Measurements from ENCODE around the gene PROB1.
"Not testable (repeated sequence)": the region's sequence is repeated elsewhere in the genome, so short reads cannot be mapped to it uniquely, and the experiment has no call there.

PROB1 gene

GRCh38 chr5:139410993-139411828 lies 16.3 kb upstream of the PROB1 start:
- no peak for DNase-seq

DNA sequence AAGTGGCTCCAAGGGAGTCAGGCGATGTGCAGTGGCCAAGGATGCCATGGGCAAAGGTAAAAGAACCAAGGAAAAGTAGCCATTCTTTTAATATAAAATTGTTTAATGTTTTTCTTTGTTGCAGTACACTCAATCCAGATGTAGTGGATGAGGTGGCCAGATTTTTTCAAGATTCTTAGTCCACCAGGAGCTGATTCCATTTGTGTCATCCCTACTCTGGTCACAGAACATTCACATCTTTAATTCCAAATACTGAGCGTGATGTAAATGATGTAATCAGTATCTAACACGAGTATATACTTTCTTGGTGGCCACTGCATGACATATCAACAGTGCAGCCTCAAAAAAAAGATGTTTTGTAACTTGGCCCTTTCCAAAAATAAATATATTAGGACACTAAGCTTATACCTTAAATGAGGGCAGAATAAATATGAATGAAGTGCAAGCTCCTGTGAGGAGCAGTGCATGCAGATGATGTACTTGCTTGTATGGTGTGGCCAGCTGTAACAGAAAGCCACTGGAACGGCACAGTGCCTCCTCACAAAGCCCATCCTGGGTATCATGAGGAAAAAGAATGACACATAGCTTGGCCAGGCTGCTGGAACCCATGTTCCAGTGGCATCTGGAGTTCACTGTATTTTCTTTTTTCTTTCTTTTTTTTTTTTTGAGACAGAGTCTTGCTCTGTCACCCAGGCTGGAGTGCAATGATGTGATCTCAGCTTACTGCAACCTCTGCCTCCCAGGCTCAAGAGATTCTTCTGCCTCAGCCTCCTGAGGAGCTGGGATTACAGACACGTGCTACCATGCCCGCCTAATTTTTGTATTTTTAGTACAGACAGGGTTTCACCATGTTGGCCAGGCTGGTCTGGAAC lies 15.5 kb upstream of the PROB1 start:
- no peak for DNase-seq

DNA sequence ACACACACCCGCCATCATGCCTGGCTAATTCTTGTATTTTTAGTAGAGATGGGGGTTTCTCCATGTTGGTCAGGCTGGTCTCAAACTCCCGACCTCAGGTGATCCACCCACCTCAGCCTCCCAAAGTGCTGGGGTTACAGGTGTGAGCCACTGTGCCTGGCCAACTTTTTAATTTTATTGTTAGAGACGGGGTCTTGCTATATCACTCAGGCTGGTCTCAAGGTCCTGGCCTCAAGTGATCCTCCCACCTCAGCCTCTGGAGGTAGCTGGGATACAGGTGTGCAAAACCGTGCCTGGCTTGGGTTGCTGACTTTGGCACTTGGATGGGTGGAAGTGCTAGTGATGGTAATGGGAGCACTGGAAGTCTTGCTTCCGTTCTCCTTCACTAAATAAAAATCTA lies 14.2 kb upstream of the PROB1 start:
- not testable (repeated sequence) for DNase-seq

DNA sequence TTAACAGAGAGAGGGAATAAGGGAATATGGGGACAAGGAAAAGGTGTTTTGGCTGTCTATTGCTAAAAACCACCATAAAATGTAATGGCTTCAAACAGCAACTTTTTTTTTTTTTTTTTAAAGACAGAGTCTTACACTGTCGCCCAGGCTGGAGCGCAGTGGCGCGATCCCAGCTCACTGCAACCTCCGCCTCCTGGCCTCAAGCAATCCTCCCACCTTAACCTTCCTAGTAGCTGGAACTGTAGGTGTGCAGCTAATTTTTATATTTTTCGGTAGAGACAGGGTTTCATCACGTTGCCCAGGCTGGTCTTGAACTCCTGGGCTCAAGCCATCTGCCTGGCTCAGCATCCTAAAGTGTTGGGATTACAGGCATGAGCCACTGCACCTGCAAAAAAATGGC lies 13.3 kb upstream of the PROB1 start:
- DNase-seq: no peak

DNA sequence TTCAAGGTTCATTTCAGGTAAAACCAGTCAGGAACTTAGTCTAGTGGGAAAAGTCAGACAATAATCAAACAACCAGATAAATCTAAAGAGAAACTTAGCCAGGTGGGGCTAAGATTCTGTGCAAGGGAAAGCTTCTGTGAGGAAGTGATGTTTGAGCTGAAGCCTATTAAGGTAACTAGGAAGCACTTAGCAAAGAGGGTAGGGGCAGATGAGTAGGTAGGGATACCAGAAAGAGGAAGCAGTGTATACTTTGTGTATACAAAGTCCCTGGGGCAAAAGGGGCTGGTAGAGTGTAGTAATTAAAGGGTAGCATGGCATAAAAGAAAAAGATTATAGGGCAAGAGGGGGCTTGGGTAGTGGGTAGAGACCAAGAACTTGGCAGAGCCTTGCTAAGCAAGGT lies 12.6 kb upstream of the PROB1 start:
- no peak for DNase-seq

DNA sequence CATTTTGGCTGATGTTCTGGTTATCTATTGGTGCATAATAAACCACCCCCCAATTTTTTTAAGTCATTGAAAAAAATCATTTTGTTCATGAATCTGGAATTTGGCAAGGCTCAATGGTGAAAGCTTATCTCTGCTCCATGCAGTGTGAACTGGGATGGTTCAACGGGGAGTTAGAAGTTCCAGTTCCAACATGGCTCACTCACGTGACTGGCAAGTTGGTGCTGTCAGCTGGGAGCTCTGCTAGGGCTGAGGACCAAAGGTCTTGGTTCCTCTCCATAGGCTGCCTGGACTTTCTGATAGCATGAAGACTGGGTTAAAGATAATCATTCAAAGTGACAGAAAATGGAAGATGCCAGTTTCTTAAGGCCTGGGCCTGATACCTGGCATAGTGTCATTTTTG lies 12.1 kb upstream of the PROB1 start:
- DNase-seq: no peak

DNA sequence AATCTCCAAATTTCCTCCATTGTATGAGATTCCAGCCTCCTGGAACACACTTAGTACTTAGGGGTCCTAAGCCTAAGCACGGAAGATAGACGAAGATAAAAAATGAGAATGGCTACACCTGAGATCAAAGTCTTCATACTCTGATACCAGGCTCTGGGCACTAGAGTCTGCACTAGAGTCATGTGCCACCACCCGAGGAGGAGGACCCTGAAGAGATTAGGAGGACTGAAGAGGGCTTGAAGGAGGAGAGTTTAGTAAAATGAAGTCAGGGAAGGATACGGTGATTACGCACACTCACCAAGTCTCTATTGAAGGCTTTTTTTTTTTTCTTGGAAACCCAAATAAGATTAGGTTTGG lies 9.6 kb upstream of the PROB1 start:
- DNase-seq: no peak

DNA sequence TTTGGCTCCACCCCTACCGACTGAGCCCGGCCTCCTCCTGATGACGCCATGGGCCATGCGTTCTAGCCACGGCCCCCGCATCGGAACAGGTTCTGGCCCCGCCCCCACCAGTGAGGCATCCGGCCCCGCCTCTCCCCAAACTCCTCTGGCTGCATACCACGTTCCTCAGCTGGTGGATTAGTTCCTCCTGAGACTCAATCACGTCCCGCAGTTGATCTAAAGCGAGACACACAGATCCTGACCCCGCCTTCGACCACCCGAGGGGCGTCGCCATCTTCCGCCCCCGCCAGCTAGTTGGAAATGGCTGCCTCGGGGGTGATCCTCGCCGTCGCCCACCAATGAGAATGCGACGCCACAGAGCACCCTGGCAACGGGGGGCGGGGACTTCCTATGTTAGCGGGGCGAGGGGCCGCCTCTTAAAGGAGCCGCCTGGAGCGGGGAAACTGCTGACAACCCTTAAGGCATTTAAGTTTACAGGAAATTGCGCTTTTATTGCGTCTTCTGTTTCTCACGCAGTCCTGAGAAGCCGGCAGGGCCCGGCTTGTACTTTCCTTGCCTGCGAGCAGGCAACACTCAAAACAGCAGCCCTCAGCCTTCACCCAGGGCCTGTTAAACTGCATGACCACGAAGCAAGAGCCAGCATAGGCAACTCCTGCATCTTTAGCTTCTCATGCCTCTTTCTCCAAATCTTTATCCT lies 9.0 kb upstream of the PROB1 start, which contains the start of gene SPATA24:
TSS of gene SPATA24 (minus strand) at position 303 of the 697 bp plus-strand sequence. CDS start at position 274, 29 bp downstream.
- DNase-seq: peak; percentile 97

DNA sequence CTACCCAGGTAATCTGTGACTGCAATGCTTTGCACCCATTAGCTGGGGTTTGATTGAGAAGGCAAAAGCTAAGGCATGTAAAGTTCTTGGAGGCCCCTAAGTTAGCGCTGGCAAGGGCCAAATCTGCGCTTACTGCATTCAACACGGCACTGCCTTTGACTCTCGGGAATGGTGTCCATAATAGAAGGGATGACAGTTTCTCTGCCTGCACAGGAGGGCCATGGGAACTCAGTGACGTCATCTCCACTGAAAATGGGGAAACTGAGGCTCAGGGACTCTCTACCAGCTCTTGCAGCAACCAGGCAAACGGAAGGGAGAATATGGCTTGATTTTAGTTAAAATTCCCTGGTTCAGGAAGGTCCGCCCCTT lies 8.5 kb upstream of the PROB1 start:
- DNase-seq: no peak

DNA sequence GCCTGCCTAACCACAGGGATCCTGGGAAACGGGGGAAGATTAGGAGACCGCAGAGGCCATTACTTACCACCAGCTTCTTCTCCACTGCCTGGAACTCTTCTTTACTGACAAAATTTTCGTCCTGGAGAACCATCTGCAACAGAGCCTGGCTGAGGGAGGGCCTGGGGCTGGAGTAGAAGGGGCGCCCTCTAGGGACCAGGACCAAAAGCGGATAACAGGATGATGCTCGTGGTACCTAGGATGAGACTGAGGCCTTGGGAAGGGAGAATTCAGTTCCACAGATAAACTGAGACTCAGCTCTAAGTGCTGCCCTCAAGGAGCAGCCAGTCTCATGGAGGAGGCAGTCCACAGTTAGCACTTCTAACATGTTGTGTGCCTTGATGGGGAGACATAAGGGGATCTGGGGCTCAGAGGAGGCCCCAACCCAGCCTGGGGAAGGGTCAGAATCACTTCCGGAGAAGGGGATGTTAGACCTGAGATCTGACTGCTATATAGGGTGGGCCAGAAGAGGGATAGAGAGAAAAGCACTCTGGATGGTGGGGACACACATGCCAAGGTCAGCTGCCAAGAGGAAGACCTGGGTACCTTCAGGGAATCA lies 7.8 kb upstream of the PROB1 start:
- DNase-seq: no peak

DNA sequence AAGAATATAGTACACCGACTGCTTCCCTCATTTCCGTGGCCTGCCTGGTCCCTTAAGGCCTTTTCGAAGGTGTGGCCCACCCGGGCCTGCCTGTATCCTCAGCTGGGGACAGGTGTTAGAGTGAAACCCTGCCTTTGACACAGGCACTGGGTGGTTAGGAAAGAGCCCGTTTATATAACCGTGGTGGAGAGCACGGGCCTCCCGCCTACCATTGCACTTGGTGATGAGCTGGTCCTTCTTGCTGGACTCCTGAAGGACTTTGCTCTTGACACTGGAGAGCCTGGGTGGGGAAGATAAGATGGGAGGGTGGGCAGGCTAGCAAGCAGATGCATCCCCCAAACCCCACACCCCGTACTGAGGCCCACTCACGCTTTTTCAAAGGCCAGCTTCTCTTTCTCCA lies 6.6 kb upstream of the PROB1 start:
- no peak for DNase-seq

- DNase-seq: no peak
These were observed 4.7 kb upstream of the PROB1 start for GRCh38 chr5:139399501-139400121.

DNA sequence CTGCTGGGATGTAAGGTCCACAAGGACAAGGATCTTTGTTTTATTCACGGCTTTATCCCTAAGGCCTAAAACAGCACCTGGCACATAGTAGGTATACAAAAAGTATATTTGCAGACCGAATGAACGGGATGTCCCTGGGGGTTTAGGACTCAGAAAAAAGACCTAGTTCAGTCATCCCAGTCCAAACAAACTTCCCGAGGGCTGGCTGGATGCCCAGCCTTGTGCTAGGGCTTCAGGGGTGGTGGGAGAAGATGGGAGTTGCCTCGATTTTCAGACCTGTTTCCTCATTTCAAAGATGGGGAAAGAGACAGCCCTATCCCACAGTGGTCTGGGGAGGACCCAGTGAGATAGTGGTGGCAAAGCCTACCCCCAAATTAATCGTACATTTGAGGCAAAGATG lies 3.0 kb upstream of the PROB1 start:
- DNase-seq: no peak

- no peak for DNase-seq
These were observed 1.8 kb upstream of the PROB1 start for GRCh38 chr5:139396691-139397090.

DNA sequence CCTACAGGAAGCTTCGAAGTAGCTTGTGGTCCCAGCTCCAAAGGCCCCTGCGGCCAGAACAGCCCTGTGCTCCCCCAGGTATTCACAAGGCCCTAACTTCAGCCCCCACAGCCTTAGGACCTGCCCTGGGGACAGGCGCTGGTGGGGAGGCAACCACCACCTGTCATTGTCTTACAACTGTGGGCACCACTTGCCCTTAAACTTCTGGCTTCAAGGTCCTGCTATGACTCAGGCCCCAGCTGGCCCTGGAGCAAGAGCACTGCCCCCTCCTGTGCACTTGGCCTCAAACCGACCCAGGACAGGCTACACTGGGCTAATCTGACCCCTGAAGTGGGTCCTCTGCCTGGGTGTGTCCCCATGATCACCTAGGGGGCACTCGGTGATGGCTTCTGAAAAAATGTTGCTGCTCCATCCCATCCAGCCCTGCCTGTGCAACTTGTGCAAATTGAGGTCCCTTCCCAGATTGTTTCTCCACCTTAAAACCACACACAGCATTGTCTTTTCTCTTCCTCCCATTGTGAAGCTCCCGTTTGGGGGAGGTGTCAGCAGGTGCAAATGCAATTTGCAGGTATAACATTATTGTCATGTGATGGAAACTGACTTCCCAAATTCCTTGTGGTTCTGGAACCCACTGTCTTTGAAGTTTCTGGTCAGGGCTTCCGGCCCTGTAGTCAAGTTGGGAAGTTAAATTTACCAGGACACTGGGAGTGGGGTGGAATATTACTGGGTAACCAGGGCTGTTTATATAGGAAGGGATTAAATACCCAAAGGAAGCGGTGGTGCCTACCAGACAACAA lies 1.1 kb upstream of the PROB1 start:
- DNase-seq: no peak

GRCh38 chr5:139394123-139394653 lies 716 bp downstream of the PROB1 start:
- DNase-seq: peak; percentile 32

GRCh38 chr5:139393497-139394122 lies 1.3 kb downstream of the PROB1 start:
- no peak for DNase-seq

DNA sequence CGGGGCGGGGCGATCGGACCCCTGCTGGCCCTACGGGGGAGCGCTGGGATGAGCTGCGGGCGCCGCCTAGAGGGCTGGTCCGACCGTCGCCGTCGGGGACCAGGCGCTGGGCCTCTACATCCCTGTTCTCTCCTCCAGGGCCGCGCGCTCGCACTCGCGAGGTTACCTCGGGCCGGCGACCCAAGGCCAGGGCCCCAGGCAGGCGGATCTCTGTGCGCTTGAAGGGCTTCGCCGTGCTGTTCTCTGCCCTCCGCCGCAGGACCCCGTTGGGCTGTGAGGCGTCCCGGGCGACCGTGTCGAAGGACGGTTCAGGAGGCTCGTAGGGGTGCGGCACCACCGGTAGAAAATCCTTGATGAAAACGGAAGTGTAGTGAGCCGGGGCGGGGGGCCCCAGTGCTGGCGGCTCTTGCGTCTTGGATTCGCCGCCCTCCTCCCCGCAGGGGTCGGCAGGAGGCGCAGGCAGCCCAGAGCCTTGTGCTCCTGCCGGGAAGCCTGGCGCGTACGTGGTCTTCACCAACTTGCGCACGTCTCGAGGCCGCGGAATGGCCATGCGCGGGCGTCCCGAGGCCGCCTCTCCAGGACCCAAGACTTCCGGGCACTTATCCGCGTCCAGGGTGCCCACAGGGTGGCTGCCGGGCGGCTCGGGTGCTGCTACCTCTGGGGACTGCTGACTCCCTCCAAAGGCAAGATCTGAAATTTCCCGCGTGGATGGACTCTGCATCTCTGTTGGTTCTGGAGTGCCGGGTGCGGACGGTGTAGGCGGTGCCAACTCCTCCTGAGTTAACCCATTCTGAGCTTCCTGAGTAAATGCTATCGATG lies 2.0 kb downstream of the PROB1 start:
- DNase-seq: peak; percentile 83

DNA sequence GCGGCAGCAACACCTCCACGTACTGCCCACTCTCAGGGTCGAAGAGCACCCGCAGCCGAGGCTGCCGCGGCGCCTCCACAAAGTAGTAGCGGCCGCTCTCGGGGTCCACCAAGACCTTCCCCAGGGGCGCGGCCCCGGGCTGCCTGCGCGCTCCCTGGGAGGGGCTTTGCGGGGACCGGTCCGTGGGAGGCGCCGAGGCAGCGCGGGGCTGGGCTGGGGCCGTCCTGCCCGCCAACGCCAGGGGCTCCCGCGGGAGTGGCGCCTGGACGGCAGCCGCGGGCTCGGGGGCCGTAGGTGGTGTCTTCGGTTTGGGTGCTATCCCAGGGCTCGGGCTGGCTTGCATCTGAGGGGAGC lies 2.6 kb downstream of the PROB1 start:
- no peak for DNase-seq
